Stimulated activated CD4-positive, alpha-beta T cell treated with anti-CD3 and anti-CD28 coated beads, Interleukin-2, amount 100 ng/mL, for 24 hours (primary cell): Measurements from ENCODE around the gene MTHFR.

Source experiments
- DNase-seq, 2 donors: peaks; one replicate each; pipeline ENCODE4 v3.0.0-alpha.2; 2020

The MTHFR gene

DNA sequence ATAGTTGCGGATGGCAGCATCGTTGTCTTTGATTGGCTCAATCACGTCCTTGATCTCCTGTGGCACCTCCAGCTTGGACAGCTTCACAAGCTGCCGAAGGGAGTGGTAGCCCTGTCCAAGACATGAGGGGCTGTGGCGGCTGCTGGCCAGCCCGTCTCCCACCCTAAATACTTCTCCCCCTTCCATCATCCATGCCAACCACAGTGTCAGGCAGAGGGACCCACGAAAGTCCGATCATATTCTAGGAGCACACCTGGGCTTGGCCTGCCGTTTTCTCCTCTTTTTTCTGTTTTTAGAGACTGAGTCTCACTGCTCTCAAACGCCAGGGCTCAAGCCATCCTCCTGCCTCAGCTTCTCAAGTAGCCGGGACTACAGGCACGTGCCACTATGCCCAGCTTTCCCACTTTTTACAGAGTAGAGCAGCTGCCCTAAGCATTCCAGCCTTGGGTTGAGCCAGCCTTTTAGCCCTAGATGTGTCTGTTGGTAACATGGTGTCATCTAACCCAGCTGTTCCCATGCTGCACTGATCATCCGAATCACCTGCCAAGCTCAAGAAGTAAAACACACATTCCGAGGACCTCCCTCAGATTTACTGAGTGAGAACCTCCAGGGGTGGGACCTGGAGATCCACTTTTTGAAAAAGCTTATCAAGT, 10.4 kb downstream of the MTHFR start:
- DNase-seq: no peak

DNA sequence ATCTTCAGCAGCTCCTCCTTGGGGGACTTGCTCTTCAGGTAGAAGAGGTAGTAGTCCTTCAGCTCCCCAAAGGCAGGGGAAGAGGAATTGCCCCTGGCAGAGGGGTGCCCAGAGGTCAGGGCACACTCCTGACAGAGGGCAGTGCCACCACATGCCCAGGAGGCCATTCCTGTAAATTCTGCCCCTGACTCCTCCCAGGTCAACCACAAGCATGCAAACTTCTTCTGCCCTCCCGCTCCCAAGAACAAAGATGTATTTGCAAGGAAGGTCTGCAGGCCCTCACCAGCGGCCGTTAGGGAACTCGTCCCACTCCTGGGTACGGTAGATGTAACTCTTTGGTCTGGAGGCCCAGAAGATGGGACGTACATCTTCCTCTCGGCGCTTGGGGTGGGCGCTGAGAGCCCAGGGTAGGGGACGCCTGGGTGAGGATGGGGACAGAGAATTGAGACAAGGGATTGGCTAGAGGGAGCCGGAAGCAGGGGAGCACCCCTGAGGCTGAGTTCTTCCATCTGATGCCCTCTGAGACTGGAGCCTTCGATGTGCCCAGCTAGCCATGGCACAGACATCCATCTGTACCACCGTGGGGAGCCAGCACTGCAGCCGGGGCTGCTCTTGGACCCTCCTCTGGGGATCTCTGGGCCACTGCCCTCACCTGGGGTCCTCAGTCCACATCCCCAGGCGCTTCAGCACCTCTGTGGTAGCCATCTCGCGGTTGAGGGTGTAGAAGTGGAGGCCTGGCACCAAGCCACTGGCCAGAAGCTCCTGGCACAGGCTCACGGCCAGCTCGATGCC, 11.1 kb downstream of the MTHFR start:
- DNase-seq: no peak

DNA sequence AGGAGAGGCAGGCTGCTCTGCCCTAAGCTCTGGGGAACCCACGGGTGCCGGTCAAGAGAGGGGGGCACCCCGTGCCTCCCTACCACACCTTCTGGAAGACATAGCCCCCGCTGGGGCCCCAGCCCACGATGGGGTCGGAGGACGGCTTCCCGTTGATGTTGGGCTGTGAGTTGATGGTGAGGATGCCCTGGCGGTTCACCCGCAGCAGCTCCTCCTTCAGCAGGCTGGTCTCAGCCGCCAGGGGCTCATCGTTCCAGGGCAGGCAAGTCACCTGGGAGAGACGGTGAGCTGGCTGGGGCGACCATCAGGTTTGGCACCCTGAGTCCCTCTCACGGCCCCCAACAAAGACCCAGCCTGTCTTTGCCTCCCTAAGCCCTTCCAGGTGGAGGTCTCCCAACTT, 11.9 kb downstream of the MTHFR start:
- DNase-seq: no peak

DNA sequence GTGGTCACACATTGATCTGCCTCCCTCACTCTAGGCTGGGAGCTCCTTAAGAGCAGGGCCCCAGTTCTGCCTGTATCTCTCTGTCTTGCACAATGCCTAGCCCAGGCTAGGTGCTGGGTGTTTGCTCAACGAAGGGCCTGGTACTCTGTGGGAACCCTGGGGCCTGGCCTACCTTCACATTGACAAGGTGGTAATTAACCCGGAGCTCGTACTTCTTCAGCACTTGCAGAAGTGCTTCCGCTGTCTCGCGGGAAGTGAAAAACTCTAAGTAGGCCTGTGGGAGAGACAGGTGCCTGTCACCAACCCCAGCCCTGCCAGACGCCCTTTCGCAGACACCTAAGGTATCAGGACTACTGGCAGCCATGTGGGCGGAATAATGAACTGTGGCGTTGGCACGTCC, 13.7 kb downstream of the MTHFR start:
- DNase-seq: no peak

DNA sequence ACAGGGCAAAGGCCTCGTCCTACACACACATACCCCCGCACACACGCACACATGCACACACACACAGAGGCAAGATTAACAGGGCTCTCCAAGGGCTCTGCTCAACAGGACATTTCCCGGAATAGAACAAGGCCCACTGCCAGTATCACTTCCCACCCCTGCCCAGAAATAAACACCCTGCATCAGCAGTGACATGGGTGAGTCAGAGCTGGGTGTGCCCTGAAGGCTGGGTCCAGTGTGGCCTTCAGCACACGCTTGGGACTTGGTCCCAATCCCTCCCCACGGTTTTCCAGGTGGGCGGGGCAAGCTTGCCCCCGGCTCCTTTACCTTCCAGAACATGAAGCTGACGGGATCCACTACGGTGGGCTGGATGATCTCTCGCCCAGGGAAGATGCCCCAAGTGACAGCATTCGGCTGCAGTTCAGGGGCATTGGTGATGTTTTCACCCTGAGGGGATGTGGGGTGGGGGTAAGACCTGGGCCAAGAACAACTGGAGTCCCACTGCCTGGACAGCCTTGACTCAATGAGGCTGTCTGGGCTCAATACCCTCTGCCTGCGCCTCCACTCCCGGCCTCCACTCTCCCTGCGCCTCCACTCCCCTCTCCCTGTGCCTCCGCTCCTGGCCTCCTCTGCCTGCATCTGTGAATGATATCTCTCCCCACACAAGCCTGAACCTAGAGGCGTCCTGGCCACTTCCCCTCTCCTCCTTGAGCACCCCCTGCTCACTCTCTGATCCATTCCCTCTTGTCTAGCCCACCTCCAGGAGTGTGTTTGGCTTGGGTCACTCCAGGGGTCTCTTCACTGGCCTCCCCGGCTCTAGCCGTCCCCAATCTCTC, 14.7 kb downstream of the MTHFR start:
- DNase-seq: no peak

DNA sequence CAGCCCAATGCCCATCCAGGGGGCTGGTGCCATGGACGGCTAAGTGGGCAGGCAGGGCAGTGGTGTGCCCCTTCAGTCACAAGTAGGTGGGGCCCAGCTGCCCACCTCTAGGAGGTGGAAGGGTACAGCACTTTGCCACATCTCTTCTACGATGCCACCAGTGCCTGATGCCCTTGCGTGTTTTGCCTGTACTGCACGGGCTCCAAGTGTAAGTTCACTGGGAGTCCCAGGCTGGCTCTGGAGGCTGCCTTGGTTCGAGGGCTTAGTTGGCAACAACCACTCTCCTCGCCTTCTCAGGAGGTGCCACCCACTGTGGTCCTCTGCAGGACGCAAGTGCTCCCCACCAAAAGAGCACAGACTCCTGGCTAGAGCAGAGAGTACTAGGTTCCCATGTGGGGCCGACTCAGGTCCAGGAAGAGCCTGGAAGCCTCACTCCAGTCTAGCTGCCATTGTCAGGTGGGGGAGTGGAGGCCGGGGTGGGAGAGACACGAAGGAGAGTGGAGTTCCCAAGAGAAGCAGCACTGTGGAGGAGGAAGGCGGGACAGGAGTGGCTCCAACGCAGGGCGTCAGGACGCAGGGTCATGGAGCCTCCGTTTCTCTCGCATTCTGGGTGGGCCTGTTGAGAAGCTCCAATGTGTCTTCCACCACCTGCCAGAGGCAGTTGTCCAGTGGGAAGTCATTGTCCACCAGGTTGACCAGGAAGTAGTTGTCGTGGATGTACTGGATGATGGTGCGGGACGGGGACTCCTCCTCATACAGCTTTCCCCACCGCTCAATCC, 15.5 kb downstream of the MTHFR start:
- DNase-seq: no peak

DNA sequence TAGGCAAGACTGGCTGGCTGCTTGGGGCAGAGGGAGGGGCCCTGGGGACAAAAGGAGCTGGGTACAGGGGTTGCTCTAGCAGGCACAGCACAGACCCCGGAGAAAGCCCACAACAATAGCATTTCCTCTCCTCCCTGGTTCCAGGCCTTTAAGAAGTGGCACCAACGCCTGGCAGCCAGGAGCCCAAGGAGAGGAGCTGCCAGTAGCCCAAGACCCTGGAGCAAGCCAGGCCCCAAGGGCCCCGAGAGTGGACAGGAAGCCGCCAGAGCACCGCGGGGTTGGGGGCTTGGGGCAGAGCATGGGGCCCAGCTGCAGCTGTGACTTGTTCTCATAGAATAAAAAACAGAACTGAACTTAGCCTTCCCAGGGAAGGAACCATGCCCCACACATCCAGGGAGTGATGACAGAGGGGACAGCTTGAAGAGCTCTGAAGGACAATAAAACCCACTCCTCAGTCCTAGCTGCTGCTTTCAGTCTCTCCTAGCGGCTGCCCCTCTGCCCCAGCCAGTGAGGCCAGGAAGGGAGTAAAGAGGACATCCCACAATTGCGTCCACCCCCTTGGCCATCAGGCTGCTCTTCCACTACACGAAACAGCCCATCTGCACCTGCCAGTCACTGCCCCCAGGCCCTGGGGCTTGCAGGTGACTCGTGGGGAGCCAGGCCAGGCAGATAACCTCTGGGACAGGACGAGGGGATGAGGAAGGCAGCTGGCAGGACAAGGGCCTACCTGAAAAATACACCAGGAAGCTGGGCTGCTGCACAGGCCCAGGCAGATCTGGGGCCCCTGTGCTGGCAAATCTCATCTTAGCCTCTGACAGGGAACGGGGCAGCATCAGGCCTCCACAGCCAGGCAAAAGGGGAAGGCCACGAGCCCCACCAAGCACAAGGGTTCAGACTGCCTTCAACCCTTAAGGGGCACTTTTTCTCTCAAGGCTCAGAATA, 16.4 kb downstream of the MTHFR start:
- no peak for DNase-seq

DNA sequence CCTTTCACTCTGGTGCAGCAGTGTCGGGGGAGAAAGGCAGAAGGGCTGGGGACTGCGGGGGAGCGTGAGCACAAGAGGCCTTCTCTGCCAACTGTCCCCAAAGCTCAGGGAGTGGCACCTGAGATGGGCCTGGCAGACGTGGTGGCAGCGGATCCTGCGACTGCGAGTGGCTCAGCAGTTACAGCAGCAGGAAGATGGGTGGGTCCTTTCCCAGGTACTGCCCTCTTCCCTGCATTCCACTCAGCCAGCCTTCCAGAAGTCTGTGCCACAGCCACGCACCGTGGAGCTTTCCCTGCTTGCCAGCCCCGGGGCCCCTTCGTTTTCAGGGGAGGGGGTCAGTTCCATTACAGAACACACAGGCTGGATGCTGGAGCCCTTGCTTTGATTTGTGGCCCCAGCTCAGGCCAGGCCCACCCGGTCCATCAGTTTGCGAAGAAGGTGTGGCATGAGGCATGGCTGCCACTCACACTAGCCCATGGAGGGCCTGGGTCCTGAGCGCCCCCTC, 17.2 kb downstream of the MTHFR start:
- DNase-seq: no peak

DNA sequence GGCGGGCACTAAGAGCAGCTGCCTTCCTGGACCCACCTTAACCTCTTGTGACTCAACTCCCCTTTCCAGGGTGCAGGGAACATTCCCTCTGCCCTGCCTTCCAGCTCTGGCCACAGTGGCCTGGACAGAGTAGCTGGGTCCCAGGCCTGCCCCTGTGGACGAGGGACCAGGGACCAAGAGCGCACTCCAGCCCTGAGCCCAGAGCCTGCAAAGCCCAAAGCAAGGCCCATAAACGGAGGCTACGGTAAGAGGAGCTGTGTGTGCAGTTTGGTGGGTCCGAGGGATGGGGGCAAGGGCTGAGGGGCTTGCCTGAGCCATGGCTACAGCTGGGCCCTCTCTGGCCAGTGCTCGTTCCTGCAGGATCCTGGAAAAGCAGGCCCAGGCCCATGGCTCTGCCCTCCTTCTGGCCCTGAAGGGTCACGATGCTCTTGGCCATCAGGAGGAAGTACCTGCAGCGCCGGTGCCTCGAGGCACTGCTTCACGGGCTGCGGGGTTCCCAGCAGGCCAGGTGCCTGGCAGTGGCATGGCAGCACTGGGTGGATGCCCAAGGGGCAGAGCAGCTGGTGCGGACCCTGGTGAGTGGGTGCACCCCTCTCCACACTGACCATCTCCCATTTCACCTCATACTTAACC, 17.8 kb downstream of the MTHFR start:
- DNase-seq: no peak

DNA sequence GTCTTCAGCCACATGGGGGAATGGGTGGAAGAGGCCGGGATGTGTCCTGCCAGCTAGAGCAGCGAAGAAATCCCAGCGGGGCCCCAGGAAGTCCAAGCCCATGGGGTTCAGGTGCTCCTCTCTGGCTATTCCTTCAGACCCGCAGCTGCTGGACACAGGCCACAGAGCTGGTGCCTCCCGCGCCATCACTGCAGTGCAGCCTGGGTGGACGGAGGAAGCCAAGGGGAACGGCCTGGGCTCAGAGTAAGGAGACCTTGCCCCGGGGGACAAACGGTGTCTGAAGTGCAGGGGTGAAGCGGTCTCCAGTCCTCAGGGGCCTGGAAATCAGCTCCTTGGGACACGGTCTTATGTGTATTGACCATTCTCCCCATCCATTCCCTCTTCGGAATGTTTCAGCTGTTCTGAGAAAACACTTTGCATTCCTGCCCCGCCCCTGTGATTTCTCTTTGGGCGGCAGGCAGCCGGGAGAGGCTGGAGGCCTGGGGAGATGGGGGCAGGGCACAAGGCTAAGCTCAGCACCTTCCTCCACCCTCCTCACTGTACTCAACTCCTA, 18.4 kb downstream of the MTHFR start:
- no peak for DNase-seq

DNA sequence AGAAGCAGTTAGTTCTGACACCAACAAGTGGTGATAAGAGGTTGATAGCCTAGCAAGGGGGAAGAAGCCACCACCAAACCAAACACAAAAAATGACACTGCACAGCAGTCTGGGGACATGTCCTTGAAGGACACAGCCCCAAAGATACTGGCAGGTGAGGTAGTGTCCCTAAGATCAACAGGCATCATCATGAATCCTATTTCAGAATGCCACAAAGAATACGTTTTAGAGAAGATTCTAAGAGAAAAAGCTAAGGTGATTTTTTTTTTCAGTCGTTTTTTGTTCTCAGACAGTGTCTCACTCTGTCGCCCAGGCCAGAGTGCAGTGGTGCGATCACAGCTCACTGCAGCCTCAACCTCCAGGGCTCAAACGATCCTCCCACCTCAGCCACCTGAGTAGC, 19.6 kb downstream of the MTHFR start:
- no peak for DNase-seq

DNA sequence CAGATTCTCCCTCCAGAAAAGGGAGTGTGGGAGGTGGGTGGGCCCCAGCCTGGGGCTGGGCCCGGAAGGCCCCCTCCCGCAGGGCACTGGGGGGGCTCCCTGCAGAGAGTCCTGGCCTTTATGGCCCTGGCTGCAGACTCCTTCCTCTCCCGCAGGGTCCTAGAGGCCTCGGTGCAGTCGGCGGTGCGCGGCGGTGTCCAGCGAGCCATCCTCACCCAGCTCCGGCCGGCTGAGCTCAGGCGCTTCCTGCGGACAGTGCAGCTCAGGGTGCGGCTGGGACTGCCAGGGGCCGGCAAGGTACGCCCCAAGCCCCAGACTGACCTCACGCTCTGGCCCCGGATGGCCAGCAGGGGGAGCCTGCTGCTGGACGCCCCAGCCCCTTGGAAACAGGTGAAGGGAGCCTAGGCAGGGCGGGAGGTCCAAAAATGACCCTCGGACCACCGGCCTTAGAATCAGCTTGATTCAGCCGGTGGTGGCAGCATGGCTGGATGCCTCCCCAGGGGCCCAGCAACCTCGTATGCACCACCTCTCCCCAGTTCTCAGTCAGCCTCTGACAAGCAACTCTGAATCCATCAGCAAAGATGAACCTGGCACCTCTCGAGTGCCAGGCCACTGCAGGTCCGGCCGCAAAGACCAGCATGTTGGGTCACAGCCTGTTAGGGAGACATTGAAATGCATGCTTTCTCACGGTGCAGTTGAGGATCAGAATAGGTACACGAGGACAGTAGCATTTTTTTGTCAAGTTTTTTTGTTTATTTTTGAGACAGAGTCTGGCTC, 20.6 kb downstream of the MTHFR start:
- DNase-seq: peak; percentile 52 to 59

DNA sequence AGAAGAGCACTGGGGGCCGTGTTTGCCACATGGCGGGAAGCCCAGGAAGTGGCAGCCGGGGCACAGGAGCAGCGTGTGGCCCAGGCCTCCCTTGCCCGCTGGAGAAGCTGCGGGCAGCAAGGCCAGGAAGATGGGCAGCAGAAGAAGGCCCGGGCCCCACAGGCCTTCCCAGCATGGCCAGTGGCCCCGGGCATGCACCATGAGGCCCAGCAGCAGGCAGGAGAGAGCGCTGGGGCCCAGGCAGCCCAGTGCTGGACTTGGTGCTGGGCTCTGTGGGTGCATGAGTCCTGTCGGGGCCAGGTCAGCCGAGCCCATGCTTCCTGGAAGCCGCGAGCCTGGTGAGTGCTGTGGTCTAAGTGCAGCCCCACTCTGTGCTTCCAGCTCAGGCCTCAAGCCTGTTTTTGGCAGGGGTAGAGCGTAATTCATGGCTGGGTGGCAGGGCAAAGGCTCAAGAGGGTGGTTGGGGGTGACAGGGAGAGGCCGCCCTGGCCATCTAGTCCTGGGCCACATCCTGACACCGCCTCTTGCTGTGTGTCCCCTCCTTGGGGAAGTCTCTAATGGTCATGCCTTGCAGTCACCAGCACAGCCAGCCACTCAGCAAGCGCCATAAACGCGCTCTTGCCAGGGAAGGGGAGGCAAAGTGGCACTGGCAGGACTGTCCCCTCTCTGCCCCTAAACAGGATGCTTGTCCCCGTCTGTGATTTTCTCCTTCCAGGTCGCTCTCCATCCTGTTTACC, 21.3 kb downstream of the MTHFR start:
- no peak for DNase-seq

DNA sequence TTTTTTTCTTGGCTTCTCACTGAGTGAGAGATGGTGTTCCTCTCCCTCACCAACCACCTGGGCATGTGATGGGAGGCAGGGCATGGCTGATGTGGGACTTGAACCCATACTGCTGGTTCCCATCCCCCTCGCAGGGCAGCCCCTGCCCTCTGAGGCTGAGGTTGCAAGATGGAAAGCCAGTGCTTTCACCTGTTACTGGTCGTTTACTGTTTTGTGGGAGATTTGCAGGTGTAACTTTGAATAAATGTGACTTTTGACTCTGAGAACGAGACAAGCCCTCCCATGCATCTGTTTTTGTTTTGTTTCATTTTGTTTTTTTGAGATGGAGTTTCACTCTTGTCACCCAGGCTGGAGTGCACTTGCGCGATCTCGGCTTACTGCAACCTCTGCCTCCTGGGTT, 22.2 kb downstream of the MTHFR start:
- no peak for DNase-seq

DNA sequence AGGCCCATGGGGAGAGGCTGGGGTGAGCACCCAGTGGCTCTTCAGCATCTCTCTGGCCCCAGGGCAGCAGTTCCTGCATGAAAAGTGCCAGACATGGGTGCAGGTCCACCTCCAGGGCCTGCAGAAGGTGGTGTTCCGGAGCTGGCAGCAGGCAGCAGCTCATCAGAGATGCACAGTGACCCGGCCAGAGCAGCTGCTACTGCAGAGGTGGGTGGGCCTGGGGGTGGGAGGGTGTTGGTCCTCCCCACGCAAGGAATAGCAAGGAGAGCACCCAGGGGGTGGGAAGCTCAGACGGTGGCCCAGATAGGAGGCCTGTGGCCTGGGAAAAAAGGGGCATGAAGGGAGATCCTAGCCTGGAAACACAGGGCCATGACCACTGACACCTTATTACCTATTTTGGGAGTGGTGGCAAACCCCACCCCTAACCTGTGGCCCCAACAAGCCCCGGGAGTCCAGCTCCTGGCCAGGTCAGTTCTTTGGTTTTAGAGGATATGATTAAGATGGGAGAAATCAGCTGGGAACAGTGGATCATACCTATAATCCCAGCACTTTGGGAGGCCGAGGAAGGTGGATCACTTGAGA, 23.5 kb downstream of the MTHFR start:
- DNase-seq: no peak

DNA sequence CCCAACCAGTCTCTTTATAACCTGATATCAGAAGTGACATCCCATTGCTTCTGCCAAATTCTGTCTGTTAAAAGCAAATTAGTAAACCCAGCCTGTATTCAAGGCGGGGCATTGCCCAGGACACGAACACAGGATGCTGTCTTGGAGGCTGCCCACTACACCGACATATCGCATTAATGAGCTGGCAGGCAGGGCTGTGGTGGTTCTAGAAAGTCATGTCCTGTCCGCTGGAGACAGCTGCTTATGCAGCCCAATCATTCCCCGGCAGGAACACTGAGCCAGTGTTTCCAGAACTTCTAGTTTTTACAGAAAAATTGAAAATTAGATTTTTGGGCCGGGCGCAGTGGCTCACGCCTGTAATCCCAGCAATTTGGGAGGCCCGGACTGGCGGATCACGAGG, 24.5 kb downstream of the MTHFR start:
- no peak for DNase-seq

DNA sequence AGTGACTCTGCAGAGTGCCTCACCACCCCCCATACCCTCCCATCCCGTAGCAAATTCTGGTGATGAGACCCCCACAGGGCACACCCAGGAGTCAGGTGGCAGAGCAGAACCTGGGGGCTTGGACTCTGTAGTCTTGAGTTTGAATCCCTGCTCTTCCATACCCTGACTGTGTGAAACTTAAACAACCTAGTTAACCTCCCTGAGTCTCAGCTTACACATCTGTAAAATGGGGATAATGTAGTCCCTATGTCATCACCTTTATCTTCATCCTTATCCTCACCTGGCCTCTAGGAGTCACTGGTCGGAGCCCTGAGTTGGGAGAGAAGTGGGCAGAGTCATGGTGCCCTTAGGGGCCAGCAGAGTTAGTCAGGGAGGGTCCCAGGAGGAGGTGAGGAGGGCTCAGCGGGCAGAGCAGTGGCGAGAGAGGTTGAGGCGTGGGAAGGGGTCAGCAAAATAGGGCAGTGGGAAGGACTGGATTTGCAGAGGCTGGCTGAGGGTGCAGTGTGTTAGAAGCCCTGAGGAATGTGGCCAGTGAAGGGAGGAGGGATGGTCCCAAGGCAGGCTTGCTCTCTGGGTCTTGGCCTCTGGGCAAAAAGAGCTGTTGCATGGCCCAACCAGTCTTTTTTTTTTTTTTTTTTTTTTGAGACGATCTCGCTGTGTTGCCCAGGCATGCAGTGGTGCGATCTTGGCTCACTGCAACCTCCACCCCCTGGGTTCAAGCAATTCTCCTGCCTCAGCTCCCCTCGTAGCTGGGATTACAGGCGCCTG, 25.2 kb downstream of the MTHFR start:
- DNase-seq: no peak
